Colonic mucosa (tissue), 4 donors: Measurements from ENCODE around the gene AQR. TPM values are rescaled to one million over a fixed set of nuclear protein-coding genes. Genes with fewer than 3 reads are reported as not detected.
"Not testable (repeated sequence)": the region's sequence is repeated elsewhere in the genome, so short reads cannot be mapped to it uniquely, and the experiment has no call there.

Source experiments
- DNase-seq: peaks from one replicate; pipeline ENCODE4 v3.0.0-alpha.2; 2020
- H3K27ac ChIP-seq: fragments of 200-600 bp; one replicate; pipeline ENCODE4 v1.8.0; 2021
- H3K27me3 ChIP-seq: fragments of 200-600 bp; one replicate; pipeline ENCODE4 v1.8.0; 2021
- H3K36me3 ChIP-seq: fragments of 200-600 bp; one replicate; pipeline ENCODE4 v1.8.0; 2021
- H3K4me1 ChIP-seq: fragments of 200-600 bp; one replicate; pipeline ENCODE4 v1.8.0; 2021; ENCODE audit warnings: mild to moderate bottlenecking
- H3K4me3 ChIP-seq: fragments of 200-600 bp; one replicate; pipeline ENCODE4 v1.8.0; 2021
- H3K9ac ChIP-seq, 2 donors: one replicate each; pipeline ENCODE4 v1.7.0; 2013; ENCODE audit warnings: control low read depth in 2 of 2, low read depth in 2 of 2, low read length in 2 of 2
- H3K9me3 ChIP-seq: fragments of 200-600 bp; one replicate; pipeline ENCODE4 v1.8.0; 2021
- CTCF ChIP-seq: fragments of 200-600 bp; IDR thresholded peaks from one replicate; pipeline ENCODE4 v1.8.0; 2022; ENCODE audit warnings: antibody characterized with exemption, mild to moderate bottlenecking
- intact Hi-C: fragments of 100-400 bp; cut with DNase I; formaldehyde crosslinking; loops from one replicate; pipeline ENCODE4 v1.14.1; 2022
- total RNA-seq, 2 donors: library from RNA; stranded (reverse); fragmentation: NEBNext Ultra II Directional in 1 of 2; extraction: Animal tissue kit (Norgen Biotek cat#: 25700) in 1 of 2; gene quantifications; one replicate each; pipeline ENCODE4 v1.2.1, GENCODE V29; 2021
- donor health status: healthy.
- donor health status: DM: no; HTN: no; CAD: no.
- donor health status: DM: no; HTN: no; CAD: no.

The AQR gene
- total RNA-seq, 2 donors from 2014 or later = 26.5 to 27.0 TPM

DNA sequence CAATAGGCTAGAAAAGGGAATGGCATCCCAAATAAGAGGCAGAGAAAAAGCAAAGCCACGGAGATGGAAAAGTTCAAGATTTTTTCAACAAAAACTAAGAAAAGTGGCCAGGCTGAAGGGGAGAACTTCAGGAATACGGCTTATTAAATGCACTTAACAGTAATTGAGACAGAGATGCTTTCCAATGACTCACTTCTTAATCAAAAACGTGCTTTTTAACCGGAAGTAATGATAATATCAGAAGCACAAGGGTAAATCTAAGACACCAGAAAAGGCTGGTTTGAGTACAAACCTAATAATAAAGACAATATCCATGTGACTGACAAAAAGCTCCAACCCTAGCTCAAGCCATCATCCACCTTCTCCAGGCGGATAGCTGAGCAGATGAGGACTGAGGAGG lies 149.4 kb downstream of the AQR start:
- Histone ChIP-seq H3K27ac (no peak overlapping the region), H3K4me1 (no peaks in the 10 kb centered on the region), H3K9ac (no peak overlapping the region), H3K9me3 (no peaks in the 10 kb centered on the region), H3K36me3 (no peaks in the 10 kb centered on the region), H3K27me3 (no peaks in the 10 kb centered on the region), H3K4me3 (no peak overlapping the region)
- no peak for TF ChIP-seq CTCF
- intact Hi-C loops = no loop called here
- DNase-seq = no peak

DNA sequence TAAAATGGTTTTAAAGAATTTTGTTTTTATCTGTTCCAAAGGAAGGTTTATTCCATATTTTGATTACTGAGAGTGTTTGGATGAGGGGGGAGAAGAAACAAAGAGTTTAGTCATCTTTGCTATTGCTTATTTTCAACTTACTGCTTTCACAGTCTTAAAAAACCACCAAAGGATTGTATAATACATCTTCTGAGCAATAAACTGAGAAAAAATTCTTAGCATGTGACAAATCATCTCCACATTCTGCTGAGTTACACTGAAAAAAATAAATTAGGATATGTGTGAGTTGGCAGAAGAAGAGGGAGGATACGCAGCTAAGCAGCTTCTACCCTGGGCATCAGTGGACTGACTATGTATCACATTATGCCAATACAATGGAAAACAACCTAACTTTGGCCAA lies 151.0 kb downstream of the AQR start:
- TF ChIP-seq CTCF = no peak
- Histone ChIP-seq H3K27ac (no peak overlapping the region), H3K27me3 (no peaks in the 10 kb centered on the region), H3K36me3 (no peaks in the 10 kb centered on the region), H3K9me3 (no peaks in the 10 kb centered on the region), H3K9ac (no peak overlapping the region), H3K4me3 (no peak overlapping the region), H3K4me1 (no peaks in the 10 kb centered on the region)
- no peak for DNase-seq
- intact Hi-C loops = no loop called here

- intact Hi-C loops = no loop called here
- Histone ChIP-seq H3K27ac (no peak overlapping the region), H3K9ac (no peak overlapping the region), H3K27me3 (no peaks in the 10 kb centered on the region), H3K36me3 (no peaks in the 10 kb centered on the region), H3K9me3 (no peaks in the 10 kb centered on the region), H3K4me3 (no peak overlapping the region), H3K4me1 (no peaks in the 10 kb centered on the region)
- DNase-seq = no peak
- TF ChIP-seq CTCF = no peak
These were observed 153.7 kb downstream of the AQR start for GRCh38 chr15:34815836-34816235.

- TF ChIP-seq CTCF = no peak
These were observed 155.9 kb downstream of the AQR start for GRCh38 chr15:34813446-34814190.

DNA sequence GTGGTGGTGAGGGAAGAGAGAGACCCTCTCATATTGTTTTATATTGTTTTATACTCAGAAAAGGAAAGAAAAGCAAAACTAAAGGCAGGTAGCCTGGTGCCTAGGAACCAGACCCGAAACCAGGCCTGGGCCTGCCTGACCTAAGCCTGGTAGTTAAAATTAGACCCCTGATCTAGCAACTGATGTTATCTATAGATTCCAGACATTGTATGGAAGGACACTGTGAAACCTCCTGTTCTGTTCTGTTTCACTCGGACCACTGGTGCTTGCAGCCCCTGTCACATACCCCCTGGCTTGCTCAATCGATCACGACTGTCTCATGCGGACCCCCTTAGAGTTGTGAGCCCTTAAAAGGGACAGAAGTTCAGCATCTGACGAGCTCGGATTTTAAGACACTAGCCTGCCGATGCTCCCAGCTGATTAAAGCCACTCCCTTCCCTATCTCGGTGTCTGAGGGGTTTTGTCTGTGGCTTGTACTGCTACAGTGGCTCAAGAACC lies 156.6 kb downstream of the AQR start:
- H3K4me3 ChIP-seq, intact Hi-C loops, H3K27me3 ChIP-seq, H3K27ac ChIP-seq, H3K9me3 ChIP-seq, H3K9ac ChIP-seq, H3K36me3 ChIP-seq, DNase-seq, H3K4me1 ChIP-seq: not testable (repeated sequence)

More at GRCh38 chr15:34813446-34814190, 155.9 kb downstream of the AQR start:
- no peaks in the 10 kb centered on the region for H3K27me3 ChIP-seq
- no peak overlapping the region for H3K4me3 ChIP-seq
- intact Hi-C loops = no loop called here
- H3K9ac ChIP-seq = no peak overlapping the region
- no peaks in the 10 kb centered on the region for H3K36me3 ChIP-seq
- no peak overlapping the region for H3K27ac ChIP-seq
- DNase-seq = no peak
- H3K4me1 ChIP-seq = no peaks in the 10 kb centered on the region
- H3K9me3 ChIP-seq = no peaks in the 10 kb centered on the region

DNA sequence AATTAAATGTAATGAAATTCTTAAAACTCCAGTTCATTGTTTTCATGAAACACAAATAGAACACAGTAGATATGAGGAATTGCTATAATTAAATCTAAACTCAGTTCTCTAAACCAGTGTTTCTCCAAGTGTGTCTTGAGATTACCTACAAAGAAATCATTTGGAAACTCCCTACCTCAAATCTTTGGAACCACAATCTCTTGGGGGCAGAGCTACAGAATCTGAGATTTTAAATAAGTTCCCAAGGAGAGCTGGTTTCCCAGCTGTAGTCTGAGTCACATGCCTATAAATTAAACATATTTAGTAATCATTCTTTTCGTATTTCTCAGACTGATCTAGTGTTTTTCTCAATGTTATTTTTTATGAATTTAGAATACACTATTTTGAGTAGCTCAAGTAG lies 157.2 kb downstream of the AQR start:
- intact Hi-C loops = no loop called here
- H3K36me3 ChIP-seq = no peaks in the 10 kb centered on the region
- TF ChIP-seq CTCF = no peak
- no peak for DNase-seq
- no peak overlapping the region for H3K27ac ChIP-seq
- no peaks in the 10 kb centered on the region for H3K4me1 ChIP-seq
- H3K27me3 ChIP-seq = no peaks in the 10 kb centered on the region
- no peak overlapping the region for H3K9ac ChIP-seq
- no peak overlapping the region for H3K4me3 ChIP-seq
- no peaks in the 10 kb centered on the region for H3K9me3 ChIP-seq
